Right hindlimb (tissue), 1 donor: Measurements from ENCODE around the gene GMIP.
"Not testable (repeated sequence)": the region's sequence is repeated elsewhere in the genome, so short reads cannot be mapped to it uniquely, and the experiment has no call there.

Source experiments
- DNase-seq: peaks from one replicate; pipeline ENCODE4 v3.0.0-alpha.2; 2018

The GMIP gene

DNA sequence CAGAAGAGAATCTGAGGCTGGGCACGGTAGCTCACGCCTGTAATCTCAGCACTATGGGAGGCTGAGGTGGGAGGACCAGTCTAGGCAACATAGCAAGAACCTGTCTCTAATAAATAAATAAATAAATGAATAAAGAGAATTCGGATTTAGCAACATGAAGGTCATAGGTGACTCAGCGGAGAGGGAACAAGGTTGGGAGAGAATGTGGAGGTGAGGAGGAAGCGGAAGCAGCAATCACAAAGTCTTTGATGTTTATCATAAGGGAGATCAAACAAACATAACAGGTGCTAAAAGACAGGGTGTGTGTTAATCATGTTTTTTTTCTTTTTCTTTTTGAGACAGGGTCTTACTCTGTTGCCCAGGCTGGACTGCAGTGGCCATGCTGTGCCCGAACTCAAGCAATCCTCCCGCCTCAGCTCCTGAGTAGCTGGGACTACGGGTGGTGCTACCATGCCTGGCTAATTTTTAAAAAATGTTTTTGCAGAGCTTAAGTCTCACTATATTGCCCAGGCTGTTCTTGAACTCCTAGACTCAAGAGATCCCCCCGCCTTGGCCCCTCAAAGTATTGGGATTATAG lies 41.2 kb downstream of the GMIP start:
- no peak for DNase-seq

DNA sequence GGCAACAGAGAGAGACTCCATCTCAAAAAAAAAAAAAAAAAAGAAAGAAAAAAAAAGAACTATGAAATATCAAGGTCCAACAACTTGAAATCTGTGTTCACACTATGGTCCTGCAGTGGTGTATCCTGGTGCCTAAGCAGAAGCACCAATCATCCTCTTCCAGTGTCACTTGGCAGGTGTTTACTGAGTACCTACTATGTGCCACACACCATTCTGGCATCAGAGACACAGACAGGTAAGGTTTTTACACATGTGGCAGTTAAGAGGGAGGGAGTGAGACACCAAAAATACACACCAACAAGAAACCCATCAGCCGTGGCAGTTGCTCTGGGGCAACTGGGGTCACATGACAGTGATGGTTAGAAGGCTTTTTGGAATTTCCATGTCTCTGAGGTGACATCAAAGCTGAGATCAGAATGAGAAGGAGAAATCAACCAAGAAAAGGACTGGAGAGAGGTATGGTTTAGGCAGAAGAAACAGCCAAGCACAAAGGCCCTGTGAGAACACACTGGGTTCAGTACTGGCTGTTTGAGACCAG lies 42.6 kb downstream of the GMIP start:
- no peak for DNase-seq

DNA sequence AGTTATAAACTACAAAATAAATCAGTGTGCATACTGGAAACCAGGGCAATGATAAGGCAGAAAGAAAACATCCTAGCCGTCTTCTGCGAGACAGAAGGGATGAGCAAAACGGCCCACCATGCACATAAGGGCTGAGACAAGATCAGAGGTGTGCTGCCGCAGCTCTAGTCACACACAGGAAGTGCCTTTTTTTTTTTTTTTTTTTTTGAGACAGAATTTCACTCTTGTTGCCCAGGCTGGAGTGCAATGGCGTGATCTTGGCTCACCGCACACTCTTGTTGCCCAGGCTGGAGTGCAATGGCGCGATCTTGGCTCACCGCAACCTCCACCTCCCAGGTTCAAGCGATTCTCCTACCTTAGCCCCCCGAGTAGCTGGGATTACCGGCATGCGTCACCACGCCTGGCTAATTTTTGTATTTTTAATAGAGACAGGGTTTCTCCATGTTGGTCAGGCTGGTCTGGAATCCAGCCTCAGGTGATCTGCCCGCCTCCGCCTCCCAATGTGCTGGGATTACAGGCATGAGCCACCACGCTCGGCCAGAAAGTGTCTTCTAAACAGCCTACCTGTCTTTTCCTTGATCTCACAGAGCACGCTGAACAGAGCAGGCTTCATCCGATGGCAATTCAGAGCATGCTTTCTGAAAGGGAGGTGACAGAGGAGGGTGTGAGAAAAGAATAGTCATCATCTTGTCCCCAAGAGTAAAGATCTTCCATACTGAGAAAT lies 44.6 kb downstream of the GMIP start:
- DNase-seq, result not testable (repeated sequence)

DNA sequence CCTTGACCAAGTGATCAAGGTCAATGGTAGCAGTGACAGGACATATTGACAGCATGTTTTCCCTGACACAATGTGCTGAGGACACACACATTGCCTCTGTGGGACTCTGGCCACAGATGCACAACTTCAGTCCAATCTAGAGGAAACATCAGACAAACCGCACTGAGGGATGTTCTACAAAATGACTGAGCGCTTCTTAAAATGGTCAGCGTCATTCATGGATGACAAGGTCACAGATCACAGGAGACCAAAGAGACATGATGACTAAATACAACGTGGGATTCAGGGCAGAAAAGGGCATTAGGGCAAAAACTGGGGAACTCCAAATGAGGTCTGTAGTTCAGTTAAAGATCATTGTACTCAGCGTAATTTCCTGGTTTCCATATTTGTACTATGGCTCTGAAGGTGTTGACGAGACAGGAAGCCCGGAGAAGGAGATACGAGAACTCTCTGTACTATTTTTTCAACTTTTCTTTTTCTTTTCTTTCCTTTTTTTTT lies 45.6 kb downstream of the GMIP start:
- no peak for DNase-seq

DNA sequence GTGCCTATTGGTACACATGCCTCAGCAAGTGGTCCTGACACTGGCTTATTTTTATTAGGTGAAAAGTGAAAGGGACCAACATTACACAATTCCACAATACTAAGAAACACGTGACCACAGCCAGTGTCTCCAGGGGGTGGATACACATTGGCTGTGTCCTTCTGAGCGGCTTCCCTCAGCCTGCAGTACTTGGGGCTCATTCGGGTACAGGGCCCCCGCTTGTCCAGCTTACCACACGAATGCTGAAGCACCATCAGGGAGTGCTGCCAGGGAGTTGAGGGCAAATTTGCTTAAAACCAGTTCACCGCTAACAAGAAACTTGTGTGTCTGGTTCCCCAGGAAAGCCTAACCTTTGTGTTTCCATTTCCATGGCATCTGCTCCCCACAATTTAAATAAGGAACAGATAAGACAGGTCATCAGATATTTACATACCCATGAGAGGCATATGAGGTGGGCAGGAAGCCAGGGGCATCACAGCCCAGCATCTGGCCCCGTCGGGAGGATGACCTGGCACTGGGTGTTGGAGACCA lies 48.2 kb downstream of the GMIP start:
- no peak for DNase-seq

DNA sequence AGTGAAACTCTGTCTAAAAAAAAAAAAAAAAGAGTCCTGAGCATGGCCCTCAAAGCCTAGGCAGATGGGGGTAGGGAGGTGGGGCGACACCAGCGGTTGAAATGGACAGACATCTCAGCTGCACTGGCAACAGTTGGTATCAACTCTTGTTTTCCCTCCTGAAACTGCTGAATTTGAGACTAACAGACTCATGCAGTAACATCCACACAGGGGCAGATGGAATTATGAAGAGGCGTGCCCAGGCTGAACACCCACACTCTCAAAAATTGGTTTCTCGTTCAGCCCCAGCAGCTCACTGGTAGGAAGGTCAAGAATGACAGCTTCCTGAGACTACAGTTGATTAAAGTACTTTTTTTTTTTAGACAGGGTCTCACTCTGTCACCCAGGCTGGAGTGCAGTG lies 49.1 kb downstream of the GMIP start:
- DNase-seq, result no peak

DNA sequence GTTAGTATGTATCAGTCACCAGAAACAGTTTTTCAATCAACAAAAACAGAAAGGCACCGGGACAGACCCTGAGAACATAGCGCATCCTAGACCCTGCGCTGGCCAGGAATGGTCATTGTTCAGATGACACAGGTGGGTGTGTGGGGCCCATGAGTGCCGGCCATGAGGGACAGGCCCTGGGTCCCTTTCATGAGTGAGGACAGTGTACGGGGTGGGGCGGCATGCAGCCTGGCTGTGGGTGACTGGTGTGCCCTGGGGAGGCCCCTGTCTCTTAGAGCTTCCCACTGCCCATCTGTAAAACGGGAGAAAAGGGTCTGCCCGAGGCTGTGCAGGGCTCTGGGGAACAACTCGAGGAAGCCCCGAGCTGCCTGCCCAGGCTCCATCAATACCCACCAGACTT lies 50.8 kb downstream of the GMIP start:
- no peak for DNase-seq

DNA sequence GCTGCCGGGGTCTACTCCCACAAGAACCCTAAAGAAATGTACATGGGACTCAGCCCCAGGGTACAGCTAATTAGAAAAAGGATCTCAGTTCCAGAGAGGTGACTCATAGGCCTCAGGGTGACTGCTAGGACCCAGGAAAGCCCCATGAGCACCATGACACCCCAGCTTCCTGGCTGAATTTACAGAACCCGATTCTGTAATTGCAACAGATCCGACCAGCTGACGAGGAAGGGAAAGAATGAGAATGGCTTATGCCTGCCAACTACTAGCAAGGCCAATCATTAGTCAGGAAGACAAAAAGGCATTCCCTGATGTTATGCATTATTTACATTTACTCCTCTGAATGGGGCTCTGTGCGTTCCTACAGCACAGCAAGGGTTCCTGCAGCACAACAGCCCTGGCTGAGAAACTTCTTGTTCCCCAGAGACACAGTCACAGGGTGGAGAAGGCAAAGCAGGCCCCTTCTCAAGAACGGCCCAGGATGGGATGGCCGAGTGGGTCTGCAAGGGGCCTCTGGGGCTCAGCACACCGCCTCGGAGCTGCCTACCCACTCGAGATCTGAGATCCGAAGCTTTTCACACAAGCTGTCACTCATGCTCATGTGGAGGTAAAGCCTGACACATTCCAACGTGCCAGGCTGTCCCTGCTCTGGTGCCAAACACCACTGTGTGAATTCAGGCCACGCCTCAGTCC lies 52.2 kb downstream of the GMIP start:
- peak; percentile 73 for DNase-seq

DNA sequence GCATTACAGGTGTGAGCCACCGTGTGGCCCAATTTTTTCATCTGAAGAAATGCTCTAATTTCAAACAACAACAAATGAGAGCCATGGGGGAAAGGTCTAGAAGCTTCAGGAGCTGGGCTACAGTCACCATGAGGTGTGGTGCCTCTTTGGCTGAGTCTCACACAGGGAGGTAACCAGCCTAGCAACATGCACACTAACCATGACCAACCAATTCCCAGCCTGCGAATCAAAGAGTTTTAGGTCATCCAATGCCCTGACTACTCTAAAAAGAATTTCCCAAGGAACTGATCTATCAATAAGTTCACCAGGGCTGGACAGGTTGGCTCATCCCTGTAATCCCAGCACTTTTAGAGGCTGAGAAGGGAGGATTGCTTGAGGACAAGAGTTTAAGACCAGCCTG lies 54.9 kb downstream of the GMIP start:
- DNase-seq, result no peak

DNA sequence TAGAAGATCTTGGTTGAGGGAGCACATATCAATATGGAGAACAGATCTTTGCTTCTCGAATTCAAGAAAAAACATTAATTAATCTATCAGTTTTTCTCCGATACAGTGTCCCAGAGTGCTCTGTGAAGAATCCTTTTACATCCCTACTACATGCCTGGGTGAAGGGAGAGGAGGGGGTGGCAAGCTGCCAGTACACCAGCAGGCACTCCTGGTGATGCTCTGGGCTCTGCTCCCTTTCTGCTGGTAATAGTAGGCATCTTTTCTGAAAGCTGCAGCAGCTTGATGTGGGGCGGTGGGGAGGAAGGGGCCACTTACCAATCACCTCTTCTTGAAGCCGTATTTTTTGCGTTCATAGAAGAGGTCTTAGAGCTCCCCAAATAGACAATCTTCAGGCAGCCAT lies 55.7 kb downstream of the GMIP start:
- no peak for DNase-seq

DNA sequence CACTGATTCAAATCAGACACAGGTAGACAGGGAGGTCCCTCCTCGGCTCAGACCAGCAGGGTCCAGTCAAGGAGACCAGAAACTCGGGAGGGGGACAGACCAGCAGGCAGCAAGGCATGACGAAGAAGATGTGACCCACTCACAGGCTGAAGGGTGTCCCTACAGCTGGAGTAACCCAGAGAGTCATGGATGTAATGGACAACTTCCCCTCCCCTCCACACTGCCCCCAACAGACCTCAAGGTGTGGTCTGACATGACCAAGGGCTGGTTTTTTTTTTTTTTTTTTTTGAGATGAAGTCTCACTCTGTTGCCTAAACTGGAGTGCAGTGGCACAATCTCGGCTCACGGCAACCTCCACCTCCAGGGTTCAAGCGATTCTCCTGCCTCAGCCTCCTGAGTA lies 59.1 kb downstream of the GMIP start:
- no peak for DNase-seq

DNA sequence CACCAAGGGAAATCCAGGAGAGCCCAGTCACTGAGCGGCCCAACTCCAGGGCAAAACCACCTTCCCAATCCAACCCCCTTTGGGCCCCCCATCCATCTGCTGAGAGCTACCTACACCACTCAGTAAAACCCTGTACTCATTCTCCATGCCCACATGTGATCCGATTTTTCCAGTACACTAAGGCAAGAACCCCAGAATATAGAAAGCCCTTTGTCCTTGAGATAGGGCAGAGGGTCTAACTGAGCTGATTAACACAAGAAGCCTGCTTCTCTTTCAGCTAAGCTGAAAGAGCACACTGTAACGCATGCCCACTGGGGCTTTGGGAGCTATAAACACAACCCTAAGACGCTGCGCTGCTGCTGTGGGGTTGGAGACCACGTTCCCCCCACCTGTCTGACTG lies 61.0 kb downstream of the GMIP start:
- no peak for DNase-seq

DNA sequence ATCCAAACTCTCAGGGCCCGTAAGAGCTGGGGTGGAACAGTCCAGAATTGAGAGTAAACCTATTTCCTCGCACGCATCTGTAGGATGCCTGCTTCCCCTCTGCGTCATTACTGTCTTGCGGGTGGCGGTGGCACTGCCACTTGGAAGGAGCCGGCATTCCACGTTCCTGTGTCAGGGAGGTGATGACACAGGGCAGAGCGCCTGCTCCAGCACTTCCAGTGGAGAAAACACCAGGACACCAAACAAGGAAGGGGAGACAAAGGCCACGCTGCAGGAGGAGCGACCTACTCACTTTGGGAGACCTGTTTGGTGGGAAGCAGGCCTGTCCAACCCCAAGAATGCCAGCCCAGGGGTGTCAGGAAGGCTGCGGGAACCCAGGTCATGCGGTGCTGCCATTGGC lies 62.1 kb downstream of the GMIP start:
- DNase-seq, result no peak

DNA sequence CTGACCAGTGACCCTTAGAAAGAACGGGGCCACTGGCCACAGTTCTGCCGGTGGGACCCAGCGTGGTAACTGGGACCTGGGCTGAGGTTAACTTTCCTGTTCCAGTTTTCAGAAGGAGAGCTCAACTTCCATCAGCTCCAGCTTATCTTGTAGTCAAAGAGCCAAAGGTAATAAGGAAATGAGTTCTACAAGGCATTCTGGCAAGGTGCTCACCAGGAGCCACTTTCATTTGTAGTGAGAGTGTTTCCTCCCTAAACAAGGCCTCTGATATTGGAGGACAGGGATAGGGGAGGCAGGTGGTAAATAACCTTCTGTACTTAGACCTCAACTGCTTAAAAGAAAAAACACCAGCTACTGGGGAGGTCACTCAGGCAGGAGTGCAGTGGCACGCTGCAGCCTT lies 63.0 kb downstream of the GMIP start:
- DNase-seq, result no peak

DNA sequence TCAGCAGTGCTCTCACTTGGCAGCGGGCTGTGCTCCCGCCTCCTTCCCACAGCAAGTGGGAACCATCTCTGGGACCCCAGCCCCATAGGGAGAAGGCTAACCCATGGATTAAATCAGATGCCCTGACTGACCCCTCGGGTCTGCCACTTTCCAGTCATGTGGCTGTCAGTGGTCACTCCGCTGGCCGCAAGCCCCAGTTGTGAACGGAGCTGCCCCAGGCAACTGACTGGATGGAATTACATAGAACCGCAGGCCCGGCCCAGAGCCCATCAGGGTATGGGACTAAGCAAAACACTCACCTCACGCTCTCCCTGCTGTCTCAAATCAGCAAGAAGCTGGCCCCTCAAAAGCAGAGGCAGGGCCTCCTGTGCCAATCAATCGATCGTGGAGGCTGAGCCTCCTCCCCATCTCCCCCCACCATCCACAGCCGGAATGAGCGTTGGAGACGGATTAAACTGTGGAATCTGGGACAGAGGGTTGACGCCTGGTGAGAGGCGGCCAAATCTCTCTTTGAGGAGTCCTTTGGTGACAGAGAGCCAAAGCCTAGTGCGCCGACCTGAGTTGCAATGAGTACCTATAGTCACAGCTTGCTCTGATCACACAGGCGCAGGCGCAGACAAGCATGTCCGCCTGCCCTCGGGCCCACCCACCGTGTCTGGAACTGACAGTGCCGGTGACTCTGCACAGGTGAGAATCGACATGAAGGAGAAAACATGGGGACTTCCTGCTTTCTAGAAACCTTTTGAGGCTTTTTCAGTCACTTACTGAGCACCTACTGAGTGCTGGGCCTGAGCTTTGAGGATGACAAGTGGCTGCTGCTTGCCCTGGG lies 63.7 kb downstream of the GMIP start:
- no peak for DNase-seq
